DMS 273 treated with DMSO at 0.1 percent for 48 hours (cell line): ENCODE data around the gene MAGI1.

ENCODE experiments used
- DNase-seq: peaks from one replicate; lab custom pipeline; 2025; lab: John Stamatoyannopoulos, UW

Gene MAGI1

GRCh38 chr3:65351753-65352152 lies 687.0 kb downstream of the MAGI1 start:
- no peak for DNase-seq

GRCh38 chr3:65350801-65351476 lies 687.8 kb downstream of the MAGI1 start:
- DNase-seq = no peak

GRCh38 chr3:65348398-65348995 lies 690.2 kb downstream of the MAGI1 start:
- no peak for DNase-seq

GRCh38 chr3:65347166-65347565 lies 691.6 kb downstream of the MAGI1 start:
- DNase-seq = no peak

GRCh38 chr3:65344846-65345245 lies 693.9 kb downstream of the MAGI1 start:
- no peak for DNase-seq

- DNase-seq = no peak
Observed at GRCh38 chr3:65344444-65344843, 694.3 kb downstream of the MAGI1 start.

- no peak for DNase-seq
Observed at GRCh38 chr3:65343736-65344135, 695.0 kb downstream of the MAGI1 start.

GRCh38 chr3:65343026-65343425 lies 695.7 kb downstream of the MAGI1 start:
- DNase-seq = no peak

GRCh38 chr3:65342084-65342683 lies 696.5 kb downstream of the MAGI1 start:
- DNase-seq = no peak

GRCh38 chr3:65339192-65339740 lies 699.5 kb downstream of the MAGI1 start:
- no peak for DNase-seq

- no peak for DNase-seq
Observed at GRCh38 chr3:65338571-65338970, 700.1 kb downstream of the MAGI1 start.

- no peak for DNase-seq
Observed at GRCh38 chr3:65335587-65335986, 703.1 kb downstream of the MAGI1 start.

- no peak for DNase-seq
Observed at GRCh38 chr3:65334045-65334665, 704.6 kb downstream of the MAGI1 start.

- no peak for DNase-seq
Observed at GRCh38 chr3:65331730-65332129, 707.0 kb downstream of the MAGI1 start.

- no peak for DNase-seq
Observed at GRCh38 chr3:65330072-65330471, 708.6 kb downstream of the MAGI1 start.

GRCh38 chr3:65328148-65328547 lies 710.6 kb downstream of the MAGI1 start:
- no peak for DNase-seq

GRCh38 chr3:65326574-65326973 lies 712.1 kb downstream of the MAGI1 start:
- DNase-seq = no peak

GRCh38 chr3:65322910-65323309 lies 715.8 kb downstream of the MAGI1 start:
- DNase-seq = no peak

GRCh38 chr3:65318231-65318630 lies 720.5 kb downstream of the MAGI1 start:
- DNase-seq = no peak

- DNase-seq = no peak
Observed at GRCh38 chr3:65314916-65315315, 723.8 kb downstream of the MAGI1 start.

GRCh38 chr3:65314269-65314668 lies 724.4 kb downstream of the MAGI1 start:
- no peak for DNase-seq

GRCh38 chr3:65313666-65314065 lies 725.1 kb downstream of the MAGI1 start:
- no peak for DNase-seq

- DNase-seq = no peak
Observed at GRCh38 chr3:65305836-65306235, 732.9 kb downstream of the MAGI1 start.
